HepG2 (cell line): ENCODE results near the gene COL6A6. TPM values are rescaled to one million over a fixed set of nuclear protein-coding genes. Genes with fewer than 3 reads are reported as not detected.

ENCODE experiments used
- ATAC-seq: fragments of 200-7000 bp; cut with Tn5 transposase; 3 replicates; pipeline ENCODE4 v1.9.1; 2020; ENCODE audit warnings: mild to moderate bottlenecking, moderate library complexity
- BruUV-seq: library from RNA; stranded (reverse); fragments of 400-500 nt; replicated peaks from 2 replicates; lab custom pipeline; 2021; lab: Mats Ljungman, UMichigan
- CTCF ChIA-PET: fragments of 300-600 bp; formaldehyde crosslinking; extraction: SDS; loops from one replicate; lab custom pipeline; 2021; ENCODE audit warnings: low total read pairs, inconsistent platforms, low intra/inter-chr PET ratio; lab: Yijun Ruan, JAX
- POLR2A ChIA-PET: fragments of 350-600 bp; sonication (Branson Sonifier 250); formaldehyde crosslinking; loops from one replicate; lab custom pipeline; 2020; ENCODE audit warnings: antibody characterized with exemption, inconsistent platforms; lab: Yijun Ruan, JAX
- DNase-seq: peaks from one replicate; pipeline ENCODE4 v3.0.0-alpha.2; 2015; ENCODE audit warnings: low spot score
- FAIRE-seq: peaks from 3 replicates; lab custom pipeline; 2011; peaks lifted over from hg19 to GRCh38; lab: Jason Lieb, UNC
- H2AFZ ChIP-seq: one replicate; pipeline ENCODE4 v1.6.1; 2011; ENCODE audit warnings: low read length, inconsistent platforms
- H3K27ac ChIP-seq: fragments of 300-600 bp; 3 replicates; pipeline ENCODE4 v1.8.0; 2011; ENCODE audit warnings: mixed run types, mild to moderate bottlenecking, mixed read lengths, low read length, inconsistent platforms; ENCODE audit not compliant: insufficient read depth; ENCODE audit errors: extremely low read length
- H3K27me3 ChIP-seq, 2 experiments: fragments of 200-600 bp in 1 of 2; 2 replicates in 1 of 2; 3 replicates in 1 of 2; pipeline versions ENCODE4 v1.6.0 to v1.8.0; 2011; ENCODE audit warnings: low read length in 2 of 2, mild to moderate bottlenecking in 2 of 2, moderate library complexity in 2 of 2, inconsistent platforms in 1 of 2; ENCODE audit not compliant: insufficient read depth in 2 of 2, control insufficient read depth in 1 of 2
- H3K36me3 ChIP-seq, 2 experiments: fragments of 200-600 bp in 1 of 2; replicated peaks in 1 of 2; 2 replicates in 1 of 2; 3 replicates in 1 of 2; pipeline versions ENCODE4 v1.5.1 to v1.8.0; 2011; ENCODE audit warnings: low read length in 2 of 2, inconsistent platforms in 1 of 2; ENCODE audit not compliant: insufficient read depth in 2 of 2, control insufficient read depth in 1 of 2
- H3K4me1 ChIP-seq: 2 replicates; pipeline ENCODE4 v1.5.1; 2012; ENCODE audit warnings: low read length, inconsistent platforms; ENCODE audit not compliant: insufficient read depth
- H3K4me2 ChIP-seq: 2 replicates; pipeline ENCODE4 v1.6.0; 2011; ENCODE audit warnings: low read depth, low read length, inconsistent platforms
- H3K4me3 ChIP-seq, 3 experiments: fragments of 200-600 bp in 1 of 3; sonication (generic), shearing (Covaris generic) in 1 of 3; replicated peaks in 1 of 3; 2 replicates each; pipeline ENCODE4 v1.5.1; 2011 to 2016; ENCODE audit warnings: low read length in 3 of 3, inconsistent platforms in 2 of 3, low read depth in 2 of 3, mild to moderate bottlenecking in 2 of 3, control low read depth in 1 of 3, mixed read lengths in 1 of 3; ENCODE audit not compliant: insufficient read depth in 1 of 3
- H3K79me2 ChIP-seq: one replicate; pipeline ENCODE4 v1.6.1; 2011; ENCODE audit warnings: low read length, inconsistent platforms; ENCODE audit not compliant: insufficient read depth
- H3K9ac ChIP-seq: 2 replicates; pipeline ENCODE4 v1.6.0; 2011; ENCODE audit warnings: mild to moderate bottlenecking, low read depth, low read length, inconsistent platforms; ENCODE audit not compliant: insufficient read depth
- H3K9me3 ChIP-seq: 2 replicates; pipeline ENCODE4 v1.5.1; 2012; ENCODE audit warnings: mild to moderate bottlenecking, low read length
- H4K20me1 ChIP-seq: 2 replicates; pipeline ENCODE4 v1.6.0; 2011; ENCODE audit warnings: inconsistent platforms, mild to moderate bottlenecking, low read length, moderate library complexity; ENCODE audit not compliant: insufficient read depth
- CREM ChIP-seq, 2 experiments: sonication (generic) in 1 of 2; formaldehyde crosslinking in 1 of 2; IDR thresholded peaks; 2 replicates each; pipeline versions ENCODE4 v1.4.0 to v1.6.1; 2016 to 2020; ENCODE audit warnings: antibody characterized with exemption in 1 of 2, mild to moderate bottlenecking in 1 of 2, missing genetic modification reagents in 1 of 2
- FOXA3 ChIP-seq: IDR thresholded peaks from 2 replicates; pipeline ENCODE4 v1.6.1; 2016; ENCODE audit warnings: missing genetic modification reagents, missing compliant biosample characterization
- GATA4 ChIP-seq: sonication (generic); IDR thresholded peaks from 2 replicates; pipeline ENCODE4 v1.6.1; 2016; ENCODE audit warnings: antibody characterized with exemption, low read depth, borderline replicate concordance
- GFI1 ChIP-seq: sonication (generic); formaldehyde crosslinking; IDR thresholded peaks from 2 replicates; pipeline ENCODE4 v1.5.0; 2020; ENCODE audit warnings: missing genetic modification reagents, mild to moderate bottlenecking, borderline replicate concordance
- LCORL ChIP-seq, 2 experiments: fragments of 450-650 bp in 1 of 2; sonication (generic) in 1 of 2; formaldehyde crosslinking in 1 of 2; IDR thresholded peaks; 2 replicates each; pipeline versions ENCODE4 v1.5.0 to v1.6.1; 2017 to 2020; ENCODE audit warnings: antibody characterized with exemption in 1 of 2, missing genetic modification reagents in 1 of 2
- MAFG ChIP-seq: sonication (generic); formaldehyde crosslinking; IDR thresholded peaks from 2 replicates; pipeline ENCODE4 v1.5.1; 2020; ENCODE audit warnings: mild to moderate bottlenecking, missing genetic modification reagents
- SP5 ChIP-seq: IDR thresholded peaks from 2 replicates; pipeline ENCODE4 v1.6.1; 2016; ENCODE audit warnings: low read depth, borderline replicate concordance
- SRSF9 ChIP-seq: fragments of 200-400 bp; formaldehyde crosslinking; IDR thresholded peaks from 2 replicates; pipeline ENCODE4 v1.6.1; 2018; ENCODE audit warnings: borderline replicate concordance, mild to moderate bottlenecking, low read depth, low read length; ENCODE audit not compliant: insufficient read depth, poor library complexity, severe bottlenecking
- TAF1 ChIP-seq: sonication (generic); formaldehyde crosslinking; IDR thresholded peaks from 2 replicates; pipeline ENCODE4 v1.4.0; 2020; ENCODE audit warnings: missing genetic modification reagents
- ZKSCAN5 ChIP-seq: sonication (generic); formaldehyde crosslinking; IDR thresholded peaks from 2 replicates; pipeline ENCODE4 v1.5.1; 2020; ENCODE audit warnings: mild to moderate bottlenecking, missing genetic modification reagents
- ZNF230 ChIP-seq: sonication (generic); formaldehyde crosslinking; IDR thresholded peaks from 2 replicates; pipeline ENCODE4 v1.4.0; 2020; ENCODE audit warnings: mild to moderate bottlenecking, missing genetic modification reagents
- ZNF3 ChIP-seq: IDR thresholded peaks from 2 replicates; pipeline ENCODE4 v1.7.0; 2017; ENCODE audit warnings: inconsistent platforms
- ZNF446 ChIP-seq: sonication (generic); formaldehyde crosslinking; IDR thresholded peaks from 2 replicates; pipeline ENCODE4 v1.5.0; 2020; ENCODE audit warnings: mild to moderate bottlenecking, missing genetic modification reagents
- ZNF550 ChIP-seq: sonication (generic); formaldehyde crosslinking; IDR thresholded peaks from 2 replicates; pipeline ENCODE4 v1.4.0; 2020; ENCODE audit warnings: mild to moderate bottlenecking, missing genetic modification reagents, borderline replicate concordance
- WGBS: methylation state at CpG from one replicate; pipeline ENCODE4 v1.1.6; 2017; ENCODE audit warnings: low lambda C conversion rate; 5-methylcytosine and 5-hydroxymethylcytosine counted together
- in situ Hi-C: cut with HindIII; loops from 2 replicates; pipeline ENCODE4 v1.10.0; 2017; ENCODE audit warnings: low pct_unique_long_range_greater_than_20kb; ENCODE audit not compliant: extremely low pct_ligation_motif_present
- intact Hi-C: fragments of 100-400 bp; cut with micrococcal nuclease; formaldehyde crosslinking; loops from one replicate; pipeline ENCODE4 v1.10.0; 2022; ENCODE audit not compliant: unreplicated experiment
- polyA plus RNA-seq, 8 experiments: library from polyadenylated mRNA; depleted of rRNA in 3 of 8; stranded (reverse) in 7 of 8; unstranded in 1 of 8; fragments of >200 nt; fragmentation: Illumina TruSeq in 4 of 8; extraction: Trizol in 4 of 8; gene quantifications; 2 replicates each; pipeline versions ENCODE4 v1.2.1 to v1.2.3, GENCODE V29; 2011 to 2016; ENCODE audit warnings: low read depth in 4 of 8, missing spikeins in 1 of 8, mixed read lengths in 1 of 8; ENCODE audit not compliant: insufficient read depth in 1 of 8
- total RNA-seq, 5 experiments: library from RNA; depleted of rRNA; stranded (reverse); fragments of >200 nt; fragmentation: Illumina TruSeq; extraction: Trizol; gene quantifications; 2 replicates each; pipeline ENCODE4 v1.2.3, GENCODE V29; 2016; ENCODE audit warnings: low read depth in 1 of 5
- TF ChIP-seq, protein P1 (sequence below): sonication (generic); formaldehyde crosslinking; IDR thresholded peaks from 2 replicates; pipeline ENCODE4 v1.4.0; 2020; ENCODE audit warnings: mild to moderate bottlenecking, missing genetic modification reagents, borderline replicate concordance
- TF ChIP-seq, protein P2 (sequence below): sonication (generic); formaldehyde crosslinking; IDR thresholded peaks from 2 replicates; pipeline ENCODE4 v1.5.0; 2020; ENCODE audit warnings: missing genetic modification reagents, mild to moderate bottlenecking, borderline replicate concordance
- TF ChIP-seq, protein P3 (sequence below): sonication (generic); formaldehyde crosslinking; IDR thresholded peaks from 2 replicates; pipeline ENCODE4 v1.8.0; 2022; ENCODE audit warnings: mild to moderate bottlenecking, missing genetic modification reagents, moderate library complexity
- TF ChIP-seq, protein P4 (sequence below): IDR thresholded peaks from 2 replicates; pipeline ENCODE4 v1.6.1; 2018; ENCODE audit warnings: missing genetic modification reagents, mild to moderate bottlenecking, missing compliant biosample characterization

The COL6A6 gene
- total and polyA plus RNA-seq, 2 of the 13 experiments (the other 11 are each of a cell fraction or from before 2014, with no cell fraction given) = not detected

DNA sequence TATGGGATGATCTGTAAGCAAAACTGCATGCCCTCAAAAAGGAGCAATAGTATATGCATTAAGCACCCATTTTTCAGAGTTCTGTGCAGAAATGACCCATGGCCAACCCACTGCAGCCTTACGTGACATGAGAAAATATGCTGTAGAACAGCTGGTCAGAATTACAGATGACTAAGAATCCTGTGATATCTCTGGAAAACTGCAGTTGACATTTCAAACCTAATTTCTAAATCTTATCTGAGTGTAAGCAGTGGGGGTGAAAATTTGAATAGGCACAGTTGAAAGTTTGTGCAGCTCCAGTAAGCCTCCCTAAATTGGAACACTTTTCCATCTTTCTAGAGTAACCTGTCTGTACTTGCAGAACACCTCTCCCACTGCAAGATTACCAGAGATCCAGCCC, 28.7 kb upstream of the COL6A6 start:
- H3K27me3 ChIP-seq = peaks cover 0 to 2% of the 10 kb centered on the region in 2 experiments; a peak in 1 of 5 replicates
- FAIRE-seq = no peak
- no peaks in the 10 kb centered on the region for H3K4me1 ChIP-seq
- no peak overlapping the region for H3K4me3 ChIP-seq
- no peak overlapping the region for H3K9ac ChIP-seq
- ATAC-seq = no peak
- CTCF ChIA-PET = no interaction called here
- POLR2A ChIA-PET = no interaction called here
- H3K27ac ChIP-seq = no peak overlapping the region
- no peak overlapping the region for H2AFZ ChIP-seq
- TF ChIP-seq, protein P1, sequence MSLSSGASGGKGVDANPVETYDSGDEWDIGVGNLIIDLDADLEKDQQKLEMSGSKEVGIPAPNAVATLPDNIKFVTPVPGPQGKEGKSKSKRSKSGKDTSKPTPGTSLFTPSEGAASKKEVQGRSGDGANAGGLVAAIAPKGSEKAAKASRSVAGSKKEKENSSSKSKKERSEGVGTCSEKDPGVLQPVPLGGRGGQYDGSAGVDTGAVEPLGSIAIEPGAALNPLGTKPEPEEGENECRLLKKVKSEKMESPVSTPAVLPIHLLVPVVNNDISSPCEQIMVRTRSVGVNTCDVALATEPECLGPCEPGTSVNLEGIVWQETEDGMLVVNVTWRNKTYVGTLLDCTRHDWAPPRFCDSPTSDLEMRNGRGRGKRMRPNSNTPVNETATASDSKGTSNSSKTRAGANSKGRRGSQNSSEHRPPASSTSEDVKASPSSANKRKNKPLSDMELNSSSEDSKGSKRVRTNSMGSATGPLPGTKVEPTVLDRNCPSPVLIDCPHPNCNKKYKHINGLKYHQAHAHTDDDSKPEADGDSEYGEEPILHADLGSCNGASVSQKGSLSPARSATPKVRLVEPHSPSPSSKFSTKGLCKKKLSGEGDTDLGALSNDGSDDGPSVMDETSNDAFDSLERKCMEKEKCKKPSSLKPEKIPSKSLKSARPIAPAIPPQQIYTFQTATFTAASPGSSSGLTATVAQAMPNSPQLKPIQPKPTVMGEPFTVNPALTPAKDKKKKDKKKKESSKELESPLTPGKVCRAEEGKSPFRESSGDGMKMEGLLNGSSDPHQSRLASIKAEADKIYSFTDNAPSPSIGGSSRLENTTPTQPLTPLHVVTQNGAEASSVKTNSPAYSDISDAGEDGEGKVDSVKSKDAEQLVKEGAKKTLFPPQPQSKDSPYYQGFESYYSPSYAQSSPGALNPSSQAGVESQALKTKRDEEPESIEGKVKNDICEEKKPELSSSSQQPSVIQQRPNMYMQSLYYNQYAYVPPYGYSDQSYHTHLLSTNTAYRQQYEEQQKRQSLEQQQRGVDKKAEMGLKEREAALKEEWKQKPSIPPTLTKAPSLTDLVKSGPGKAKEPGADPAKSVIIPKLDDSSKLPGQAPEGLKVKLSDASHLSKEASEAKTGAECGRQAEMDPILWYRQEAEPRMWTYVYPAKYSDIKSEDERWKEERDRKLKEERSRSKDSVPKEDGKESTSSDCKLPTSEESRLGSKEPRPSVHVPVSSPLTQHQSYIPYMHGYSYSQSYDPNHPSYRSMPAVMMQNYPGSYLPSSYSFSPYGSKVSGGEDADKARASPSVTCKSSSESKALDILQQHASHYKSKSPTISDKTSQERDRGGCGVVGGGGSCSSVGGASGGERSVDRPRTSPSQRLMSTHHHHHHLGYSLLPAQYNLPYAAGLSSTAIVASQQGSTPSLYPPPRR = no peak
- TF ChIP-seq FOXA3 (CRISPR knock-in tag) (no peak), SRSF9 (no peak), ZNF550 (CRISPR knock-in tag) (no peak), ZNF446 (CRISPR knock-in tag) (no peak), GATA4 (no peak), SP5 (CRISPR knock-in tag) (no peak), MAFG (CRISPR knock-in tag) (no peak), TAF1 (no peak), GFI1 (CRISPR knock-in tag) (no peak), CREM (IDR thresholded peaks at IDR 0.05) (no peak), CREM (CRISPR knock-in tag; IDR thresholded peaks at IDR 0.05) (no peak), LCORL (IDR thresholded peaks at IDR 0.05) (no peak), LCORL (CRISPR knock-in tag; IDR thresholded peaks at IDR 0.05) (no peak), ZKSCAN5 (CRISPR knock-in tag) (no peak), ZNF230 (CRISPR knock-in tag) (no peak), ZNF3 (CRISPR knock-in tag) (no peak)
- TF ChIP-seq, protein P2, sequence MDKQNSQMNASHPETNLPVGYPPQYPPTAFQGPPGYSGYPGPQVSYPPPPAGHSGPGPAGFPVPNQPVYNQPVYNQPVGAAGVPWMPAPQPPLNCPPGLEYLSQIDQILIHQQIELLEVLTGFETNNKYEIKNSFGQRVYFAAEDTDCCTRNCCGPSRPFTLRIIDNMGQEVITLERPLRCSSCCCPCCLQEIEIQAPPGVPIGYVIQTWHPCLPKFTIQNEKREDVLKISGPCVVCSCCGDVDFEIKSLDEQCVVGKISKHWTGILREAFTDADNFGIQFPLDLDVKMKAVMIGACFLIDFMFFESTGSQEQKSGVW (CRISPR knock-in tag) = no peak
- TF ChIP-seq, protein P3, sequence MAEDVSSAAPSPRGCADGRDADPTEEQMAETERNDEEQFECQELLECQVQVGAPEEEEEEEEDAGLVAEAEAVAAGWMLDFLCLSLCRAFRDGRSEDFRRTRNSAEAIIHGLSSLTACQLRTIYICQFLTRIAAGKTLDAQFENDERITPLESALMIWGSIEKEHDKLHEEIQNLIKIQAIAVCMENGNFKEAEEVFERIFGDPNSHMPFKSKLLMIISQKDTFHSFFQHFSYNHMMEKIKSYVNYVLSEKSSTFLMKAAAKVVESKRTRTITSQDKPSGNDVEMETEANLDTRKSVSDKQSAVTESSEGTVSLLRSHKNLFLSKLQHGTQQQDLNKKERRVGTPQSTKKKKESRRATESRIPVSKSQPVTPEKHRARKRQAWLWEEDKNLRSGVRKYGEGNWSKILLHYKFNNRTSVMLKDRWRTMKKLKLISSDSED (CRISPR knock-in tag) = no peak
- TF ChIP-seq, protein P4, sequence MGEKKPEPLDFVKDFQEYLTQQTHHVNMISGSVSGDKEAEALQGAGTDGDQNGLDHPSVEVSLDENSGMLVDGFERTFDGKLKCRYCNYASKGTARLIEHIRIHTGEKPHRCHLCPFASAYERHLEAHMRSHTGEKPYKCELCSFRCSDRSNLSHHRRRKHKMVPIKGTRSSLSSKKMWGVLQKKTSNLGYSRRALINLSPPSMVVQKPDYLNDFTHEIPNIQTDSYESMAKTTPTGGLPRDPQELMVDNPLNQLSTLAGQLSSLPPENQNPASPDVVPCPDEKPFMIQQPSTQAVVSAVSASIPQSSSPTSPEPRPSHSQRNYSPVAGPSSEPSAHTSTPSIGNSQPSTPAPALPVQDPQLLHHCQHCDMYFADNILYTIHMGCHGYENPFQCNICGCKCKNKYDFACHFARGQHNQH (CRISPR knock-in tag) = no peak
- BruUV-seq = no TSS peak
- no peaks in the 10 kb centered on the region for H3K36me3 ChIP-seq
- no peaks in the 10 kb centered on the region for H4K20me1 ChIP-seq
- H3K9me3 ChIP-seq = no peaks in the 10 kb centered on the region
- 13% methylated on average over 1 of the region's 1 CpG for WGBS
- no peaks in the 10 kb centered on the region for H3K79me2 ChIP-seq
- DNase-seq = no peak
- intact Hi-C loops = no loop called here
- H3K4me2 ChIP-seq = no peak overlapping the region
- in situ Hi-C loops = no loop called here
